H1 (cell line): Measurements from ENCODE around the gene ZNF697.

Experiments used
- BRCA1 ChIP-seq: IDR thresholded peaks from 2 replicates; pipeline ENCODE4 v1.6.1; 2012; ENCODE audit warnings: low read depth, low read length, improper control_type of control experiment
- CTCF ChIP-seq, 3 experiments: IDR thresholded peaks; 1 replicate in 2 of 3; 2 replicates in 1 of 3; pipeline versions ENCODE4 v1.5.1 to v1.6.1; 2011; ENCODE audit warnings: low read length in 3 of 3, mild to moderate bottlenecking in 3 of 3, inconsistent platforms in 2 of 3, low read depth in 1 of 3, moderate library complexity in 1 of 3; ENCODE audit not compliant: insufficient read depth in 1 of 3; ENCODE audit errors: control extremely low read depth in 1 of 3
- EGR1 ChIP-seq: IDR thresholded peaks from 2 replicates; pipeline ENCODE4 v1.6.1; 2011; ENCODE audit warnings: low read depth, low read length, borderline replicate concordance
- EP300 ChIP-seq, 2 experiments: IDR thresholded peaks; 1 replicate in 1 of 2; 2 replicates in 1 of 2; pipeline ENCODE4 v1.6.1; 2011 to 2012; ENCODE audit warnings: low read depth in 2 of 2, low read length in 2 of 2, mild to moderate bottlenecking in 2 of 2, borderline replicate concordance in 1 of 2, inconsistent platforms in 1 of 2, moderate library complexity in 1 of 2
- EZH2 ChIP-seq: fragments of 200-600 bp; sonication (generic); IDR thresholded peaks from 2 replicates; pipeline ENCODE4 v1.7.1; 2012; ENCODE audit warnings: low read depth, mild to moderate bottlenecking, moderate library complexity, low read length, inconsistent platforms; ENCODE audit not compliant: severe bottlenecking
- GABPA ChIP-seq: IDR thresholded peaks from 2 replicates; pipeline ENCODE4 v1.6.1; 2011; ENCODE audit warnings: mild to moderate bottlenecking, low read length, moderate library complexity, borderline replicate concordance; ENCODE audit not compliant: insufficient read depth
- NRF1 ChIP-seq: IDR thresholded peaks from 2 replicates; pipeline ENCODE4 v1.6.1; 2011; ENCODE audit warnings: mild to moderate bottlenecking, low read depth, low read length, improper control_type of control experiment
- TAF1 ChIP-seq: IDR thresholded peaks from 2 replicates; pipeline ENCODE4 v1.6.1; 2011; ENCODE audit warnings: mild to moderate bottlenecking, low read depth, low read length
- YY1 ChIP-seq: IDR thresholded peaks from 2 replicates; pipeline ENCODE4 v1.6.1; 2011; ENCODE audit warnings: low read depth, mild to moderate bottlenecking, low read length
- TF ChIP-seq, protein P1 (sequence below): IDR thresholded peaks from 2 replicates; pipeline ENCODE4 v1.6.1; 2011; ENCODE audit warnings: low read depth, mild to moderate bottlenecking, low read length; ENCODE audit not compliant: insufficient read depth

- TF ChIP-seq CTCF (IDR thresholded peaks at IDR 0.05; ENCODE audit: control extremely low read depth in 1 of 3, insufficient read depth in 1 of 3, low read depth in 1 of 3, low read length in 3 of 3) (no peak), BRCA1 (no peak), GABPA (no peak), EP300 (IDR thresholded peaks at IDR 0.05; ENCODE audit: borderline replicate concordance in 1 of 2, low read depth in 2 of 2, low read length in 2 of 2) (no peak), EGR1 (no peak), EZH2 (no peak), NRF1 (no peak), YY1 (no peak), TAF1 (no peak)
- TF ChIP-seq, protein P1, sequence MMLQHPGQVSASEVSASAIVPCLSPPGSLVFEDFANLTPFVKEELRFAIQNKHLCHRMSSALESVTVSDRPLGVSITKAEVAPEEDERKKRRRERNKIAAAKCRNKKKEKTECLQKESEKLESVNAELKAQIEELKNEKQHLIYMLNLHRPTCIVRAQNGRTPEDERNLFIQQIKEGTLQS: no peak
Measured at GRCh38 chr1:119600561-119600960, 47.5 kb downstream of the ZNF697 start.
